ENCODE measurements around the gene ZCWPW1. TPM values are rescaled to one million over a fixed set of nuclear protein-coding genes. Genes with fewer than 3 reads are reported as not detected.
A peak's percentile ranks its signal among the peaks of the same experiment; 100 is the strongest.

ZCWPW1 gene
- total and polyA plus RNA-seq, 10 of the 15 experiments (the other 5 are each of a cell fraction or from before 2014, with no cell fraction given): 1.3 to 4.4 (median 3.7) TPM

GRCh38 chr7:100373261-100373831 is 55.2 kb downstream of the ZCWPW1 start, which contains the start of gene PILRA:
Gene PILRA (plus strand): TSS chr7:100373487. CDS start chr7:100373657, 170 bp downstream.
- no peaks in the 10 kb centered on the region for H3K9me3 ChIP-seq (replicated peaks; ENCODE audit: control insufficient read depth, insufficient read depth, low read length)
- peak within 1 kb of the TSS; percentile 61 for H3K4me3 ChIP-seq
- peak within 1 kb of the TSS; percentile 30 for H2AFZ ChIP-seq (ENCODE audit: control insufficient read depth, low read depth, low read length)
- H3K27me3 ChIP-seq (replicated peaks in 1 of 2; ENCODE audit: control insufficient read depth in 2 of 2, insufficient read depth in 2 of 2, low read length in 1 of 2): no peaks in the 10 kb centered on the region
- 59% methylated on average over 12 of the region's 12 CpGs for WGBS (ENCODE audit: insufficient coverage, insufficient replicate concordance, low lambda C conversion rate, missing lambda C conversion rate)
- H4K20me1 ChIP-seq (ENCODE audit: control insufficient read depth, insufficient read depth): no peaks in the 10 kb centered on the region
- no TSS peak for BruUV-seq (replicated peaks)
- ATAC-seq (no peak), FAIRE-seq (no peak), DNase-seq (ENCODE audit: low read depth, low spot score) (no peak)
- CTCF ChIA-PET: interaction anchor here (0.6 to 10.0 kb wide), 13 partner anchors 8 to 171 kb away, joined by 3 to 134 read pairs (median 6); partner anchors contain the start of genes TSC22D4 and ZCWPW1
- RAD21 ChIA-PET (ENCODE audit: unreplicated experiment): interaction anchor here (1.2 to 4.8 kb wide), 13 partner anchors 8 to 186 kb away, joined by 4 to 89 read pairs (median 10); partner anchors contain the start of genes MEPCE, TSC22D4 and ZCWPW1
- SMC1A ChIA-PET (ENCODE audit: uncharacterized antibody, unreplicated experiment): interaction anchor here (1.2 to 3.9 kb wide), 8 partner anchors 8 to 55 kb away, joined by 3 to 65 read pairs (median 14); partner anchors contain the start of gene ZCWPW1
- H3K36me3 ChIP-seq (ENCODE audit: control insufficient read depth in 2 of 2, insufficient read depth in 2 of 2, low read length in 1 of 2): no peaks in the 10 kb centered on the region
- H3K27ac ChIP-seq (ENCODE audit: control insufficient read depth, insufficient read depth): peak within 1 kb of the TSS; percentile 78
- no peak for TF ChIP-seq LARP7 (IDR thresholded peaks at IDR 0.05)
- no peak for TF ChIP-seq SMAD5 (IDR thresholded peaks at IDR 0.05; ENCODE audit: low read depth)
- TF ChIP-seq STAT1 (conservative IDR thresholded peaks at IDR 0.05): no peak
- no peak for TF ChIP-seq CTCF (IDR thresholded peaks at IDR 0.05 in 2 of 3, conservative IDR thresholded peaks at IDR 0.05 in 1 of 3; ENCODE audit: control insufficient read depth in 2 of 3, extremely low read depth in 1 of 3, insufficient read depth in 1 of 3, low read depth in 3 of 3, low read length in 3 of 3)
- no peak for TF ChIP-seq RFX5 (IDR thresholded peaks at IDR 0.05; ENCODE audit: low read depth, low read length)
- TF ChIP-seq, protein P1, sequence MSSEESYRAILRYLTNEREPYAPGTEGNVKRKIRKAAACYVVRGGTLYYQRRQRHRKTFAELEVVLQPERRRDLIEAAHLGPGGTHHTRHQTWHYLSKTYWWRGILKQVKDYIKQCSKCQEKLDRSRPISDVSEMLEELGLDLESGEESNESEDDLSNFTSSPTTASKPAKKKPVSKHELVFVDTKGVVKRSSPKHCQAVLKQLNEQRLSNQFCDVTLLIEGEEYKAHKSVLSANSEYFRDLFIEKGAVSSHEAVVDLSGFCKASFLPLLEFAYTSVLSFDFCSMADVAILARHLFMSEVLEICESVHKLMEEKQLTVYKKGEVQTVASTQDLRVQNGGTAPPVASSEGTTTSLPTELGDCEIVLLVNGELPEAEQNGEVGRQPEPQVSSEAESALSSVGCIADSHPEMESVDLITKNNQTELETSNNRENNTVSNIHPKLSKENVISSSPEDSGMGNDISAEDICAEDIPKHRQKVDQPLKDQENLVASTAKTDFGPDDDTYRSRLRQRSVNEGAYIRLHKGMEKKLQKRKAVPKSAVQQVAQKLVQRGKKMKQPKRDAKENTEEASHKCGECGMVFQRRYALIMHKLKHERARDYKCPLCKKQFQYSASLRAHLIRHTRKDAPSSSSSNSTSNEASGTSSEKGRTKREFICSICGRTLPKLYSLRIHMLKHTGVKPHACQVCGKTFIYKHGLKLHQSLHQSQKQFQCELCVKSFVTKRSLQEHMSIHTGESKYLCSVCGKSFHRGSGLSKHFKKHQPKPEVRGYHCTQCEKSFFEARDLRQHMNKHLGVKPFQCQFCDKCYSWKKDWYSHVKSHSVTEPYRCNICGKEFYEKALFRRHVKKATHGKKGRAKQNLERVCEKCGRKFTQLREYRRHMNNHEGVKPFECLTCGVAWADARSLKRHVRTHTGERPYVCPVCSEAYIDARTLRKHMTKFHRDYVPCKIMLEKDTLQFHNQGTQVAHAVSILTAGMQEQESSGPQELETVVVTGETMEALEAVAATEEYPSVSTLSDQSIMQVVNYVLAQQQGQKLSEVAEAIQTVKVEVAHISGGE (CRISPR knock-in tag; IDR thresholded peaks at IDR 0.05): no peak
- TF ChIP-seq POU2F2 (IDR thresholded peaks at IDR 0.05; ENCODE audit: borderline replicate concordance, low read depth, low read length): no peak
- no peak for TF ChIP-seq FOS (IDR thresholded peaks at IDR 0.05; ENCODE audit: borderline replicate concordance, extremely low read depth, insufficient read length)
- H3K79me2 ChIP-seq (ENCODE audit: control insufficient read depth, insufficient read depth, low read length): peaks cover 21% of the 10 kb centered on the region
- POLR2A ChIA-PET: interaction anchor here (0.8 to 2.5 kb wide), 2 partner anchors 50 to 55 kb away, joined by 3 to 15 read pairs; partner anchors contain the start of gene ZCWPW1
- intact Hi-C loops (cut with micrococcal nuclease; ENCODE audit: unreplicated experiment) (no loop called here), in situ Hi-C loops (cut with MboI) (no loop called here)
- H3K9ac ChIP-seq (ENCODE audit: control insufficient read depth, insufficient read depth, low read length): peak within 1 kb of the TSS; percentile 80
- H3K4me1 ChIP-seq (ENCODE audit: control insufficient read depth, insufficient read depth, low read length): peaks cover 40% of the 10 kb centered on the region
- H3K4me2 ChIP-seq (ENCODE audit: control insufficient read depth, insufficient read depth): peak within 1 kb of the TSS; percentile 82
